Cortex of kidney (tissue), 1 donor: ENCODE measurements around the gene TBC1D4.
"Not testable (repeated sequence)": the region's sequence is repeated elsewhere in the genome, so short reads cannot be mapped to it uniquely, and the experiment has no call there.

Source experiments
- DNase-seq: peaks from one replicate; lab custom pipeline; 2025; lab: John Stamatoyannopoulos, UW

TBC1D4 gene

DNA sequence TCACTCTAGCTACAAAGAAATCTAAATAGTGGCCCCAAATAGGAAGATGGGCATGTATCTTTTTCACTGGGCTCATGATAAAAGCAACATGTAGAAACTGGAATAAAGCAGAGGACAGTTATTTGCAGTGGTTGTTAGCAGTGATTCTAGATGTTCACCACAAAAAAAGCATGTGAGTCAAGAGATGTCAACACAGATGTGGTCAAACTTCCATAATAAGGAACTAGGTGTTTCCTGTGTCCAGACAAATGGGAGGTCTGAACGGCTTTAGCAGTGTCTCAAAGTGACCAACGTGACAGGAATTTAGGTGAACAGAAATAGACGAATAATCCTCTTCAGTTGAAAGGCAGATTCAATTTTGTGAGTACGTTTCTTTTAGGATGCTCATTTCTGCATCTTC is 162.7 kb downstream of the TBC1D4 start:
- no peak for DNase-seq

DNA sequence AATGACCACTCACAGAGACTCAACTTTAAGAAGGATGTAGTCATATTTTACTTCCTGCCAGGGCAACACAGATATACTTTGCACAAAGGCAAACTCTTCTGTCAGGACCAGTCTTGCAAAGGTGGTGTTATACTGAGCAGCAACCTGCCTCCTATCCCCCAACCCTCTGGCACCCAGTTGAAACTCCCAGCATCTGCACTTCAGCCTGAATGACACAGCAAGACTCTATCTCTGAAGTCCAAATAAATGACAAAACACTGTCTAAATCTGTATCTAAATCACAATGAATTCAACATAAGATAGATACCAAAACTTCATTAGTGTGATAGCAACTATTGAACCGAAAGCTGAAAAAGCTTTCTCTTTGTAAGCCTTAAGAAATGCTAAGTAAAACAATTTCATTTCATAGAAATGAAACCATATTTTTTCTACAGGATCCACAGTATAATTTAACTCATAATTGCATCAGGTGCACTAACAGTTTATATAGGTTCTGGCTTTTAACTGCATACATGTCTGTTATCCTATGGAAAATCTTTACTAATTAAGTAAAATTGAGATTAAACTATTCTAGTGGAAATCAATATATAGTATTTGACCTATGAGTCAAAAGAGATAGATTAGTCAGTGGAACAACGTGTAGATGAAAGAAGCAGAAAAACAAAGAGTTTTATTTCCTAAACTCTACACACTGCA is 163.7 kb downstream of the TBC1D4 start:
- no peak for DNase-seq

DNA sequence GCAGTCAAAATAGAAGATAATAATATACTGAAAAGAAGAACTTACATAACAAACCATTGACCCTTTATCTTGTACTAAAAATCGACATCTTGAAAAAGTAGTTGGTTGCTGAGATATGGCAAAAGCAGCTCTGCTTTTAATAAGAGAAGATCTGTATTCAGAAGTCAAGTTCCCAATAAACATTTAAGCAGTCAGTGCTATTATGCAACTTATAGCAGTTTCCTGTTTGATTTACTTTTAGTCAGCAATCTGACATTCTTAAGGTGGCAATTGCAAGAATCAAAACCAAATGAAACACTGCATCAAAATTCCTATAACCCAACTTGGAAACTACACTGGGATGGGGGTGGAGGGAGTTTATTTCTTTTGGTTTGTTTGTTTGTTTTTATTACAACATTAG is 165.5 kb downstream of the TBC1D4 start:
- no peak for DNase-seq

DNA sequence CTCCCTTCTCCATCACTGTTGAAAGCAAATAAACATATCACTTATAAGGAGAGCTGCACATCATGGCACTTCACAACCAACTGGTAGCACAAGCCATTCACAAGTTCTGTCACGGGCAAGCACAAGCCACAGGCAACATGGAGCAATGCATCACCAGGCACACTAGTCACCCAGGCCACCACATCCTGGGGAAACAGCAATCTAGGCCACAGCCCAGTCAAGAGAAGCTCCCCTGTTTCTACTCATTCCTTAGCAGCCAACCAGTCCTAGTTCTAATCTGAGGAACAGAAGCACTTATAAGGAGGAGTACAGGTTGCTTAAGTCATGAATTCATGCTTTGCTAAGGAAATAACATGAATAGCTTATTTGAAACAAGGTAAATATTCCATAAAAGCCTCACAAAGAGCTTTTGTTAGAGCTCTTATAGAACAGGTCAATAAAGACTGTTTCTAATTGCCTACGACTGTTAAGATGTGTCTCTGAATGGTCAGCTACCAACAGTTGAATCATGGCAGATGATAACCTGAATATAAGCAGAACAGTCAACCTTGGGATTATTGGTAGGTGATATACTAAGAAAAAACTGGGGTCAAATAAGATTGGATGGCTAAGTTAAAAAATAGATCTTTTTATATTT is 169.0 kb downstream of the TBC1D4 start:
- no peak for DNase-seq

DNA sequence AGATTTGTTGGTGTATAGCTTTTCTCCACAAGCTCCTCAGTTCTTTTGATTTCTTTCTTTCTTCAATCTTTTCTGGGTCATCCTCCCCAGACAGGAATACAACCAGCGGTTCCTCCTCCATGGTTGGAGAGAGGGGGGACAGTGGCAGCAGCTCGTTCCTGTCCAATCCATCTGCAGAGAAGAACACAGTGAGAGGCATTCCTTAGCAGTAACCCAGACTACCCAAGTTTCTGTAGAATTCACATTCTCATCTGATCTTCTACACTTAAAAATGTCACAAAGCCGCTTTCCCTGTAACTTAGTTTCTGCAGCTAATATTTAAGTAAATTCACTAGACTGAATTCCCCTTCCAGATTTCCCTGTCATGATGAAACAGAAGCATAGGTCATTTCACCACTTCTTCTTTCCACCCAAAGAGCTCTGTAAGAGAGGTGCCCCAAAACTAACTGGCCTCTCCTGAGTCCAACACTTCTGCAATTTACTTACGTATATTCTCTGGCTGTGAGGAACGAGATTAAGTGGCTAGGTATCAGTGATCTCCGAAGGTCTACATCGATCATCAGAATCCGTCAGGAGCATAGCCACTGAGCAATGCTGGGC is 171.9 kb downstream of the TBC1D4 start:
- no peak for DNase-seq

DNA sequence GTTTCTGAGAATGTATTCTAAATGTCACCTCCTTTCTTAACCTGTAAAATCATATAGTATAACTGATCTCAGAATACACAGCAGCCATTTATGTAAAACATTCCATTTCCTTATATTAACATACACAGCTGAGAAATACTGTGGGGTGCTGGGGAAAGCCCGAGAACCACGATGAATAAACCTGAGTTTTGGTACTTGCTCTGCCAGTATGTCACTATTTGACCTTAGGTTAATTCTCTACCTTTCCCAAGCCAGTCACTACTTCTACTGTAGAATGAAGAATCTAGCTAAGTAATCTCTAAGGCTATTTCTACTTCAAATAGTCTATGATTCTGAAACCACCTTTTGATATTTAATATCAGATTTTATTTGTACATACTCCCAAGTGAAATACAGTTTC is 173.7 kb downstream of the TBC1D4 start:
- no peak for DNase-seq

DNA sequence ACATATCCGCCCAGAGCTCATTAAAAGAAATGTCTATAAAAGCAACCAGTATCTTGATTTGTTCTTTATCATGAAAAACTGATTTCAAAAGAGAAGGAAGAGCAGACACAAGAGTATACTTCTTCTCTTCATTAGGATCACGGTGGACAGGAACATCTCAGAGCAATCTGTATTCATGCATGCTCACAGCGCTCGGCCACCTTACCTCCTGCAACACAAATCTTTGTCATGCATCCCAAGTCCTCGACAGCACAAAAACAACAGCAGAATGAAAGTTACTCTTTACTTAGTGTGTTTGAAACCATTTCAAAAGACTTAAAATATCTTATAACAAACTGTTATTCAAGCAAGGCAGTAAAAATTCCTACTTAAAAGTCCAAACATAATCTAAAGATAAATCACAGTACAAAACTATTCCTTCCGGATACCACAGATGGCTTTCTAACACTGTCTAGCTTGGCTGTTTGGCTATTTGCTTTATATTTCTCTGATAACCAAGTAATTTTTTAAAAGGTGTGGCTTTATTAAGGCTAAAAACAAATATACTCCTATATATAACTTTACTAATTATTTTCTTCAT is 174.5 kb downstream of the TBC1D4 start:
- no peak for DNase-seq

DNA sequence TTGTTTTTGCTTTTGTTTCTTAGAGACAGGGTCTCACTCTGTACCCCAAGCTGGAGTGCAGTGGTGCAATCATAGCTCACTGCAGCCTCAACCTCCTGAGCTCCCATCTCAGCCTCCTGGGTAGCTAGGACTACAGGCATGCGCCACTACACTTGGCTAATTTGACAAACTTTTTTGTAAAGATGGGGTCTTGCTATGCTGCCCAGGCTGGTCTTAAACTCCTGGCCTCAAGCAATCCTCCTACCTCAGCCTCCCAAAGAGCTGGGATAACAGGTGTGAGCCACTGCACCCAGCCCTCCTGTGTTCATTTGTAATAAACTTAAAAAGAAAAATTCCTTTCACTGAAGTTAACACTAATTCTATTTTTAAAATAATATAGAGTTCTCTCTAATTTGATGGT is 175.0 kb downstream of the TBC1D4 start:
- DNase-seq, result not testable (repeated sequence)

DNA sequence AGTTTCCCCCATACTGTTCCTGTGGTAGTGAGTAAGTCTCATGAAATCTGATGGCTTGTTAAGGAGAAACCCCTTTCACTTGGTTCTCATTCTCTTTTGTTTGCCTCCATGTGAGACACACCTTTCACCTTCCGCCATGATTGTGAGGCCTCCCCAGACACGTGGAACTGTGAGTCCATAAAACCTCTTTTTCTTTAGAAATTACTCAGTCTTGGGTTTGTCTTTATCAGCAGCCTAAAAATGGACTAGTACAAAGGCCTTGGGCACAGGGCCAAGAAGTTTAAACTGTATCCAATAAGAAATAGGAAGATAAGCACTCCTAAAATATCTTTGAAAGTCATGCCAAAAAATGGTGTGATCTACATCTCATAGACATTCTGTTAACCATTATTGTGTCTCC is 176.9 kb downstream of the TBC1D4 start:
- no peak for DNase-seq

DNA sequence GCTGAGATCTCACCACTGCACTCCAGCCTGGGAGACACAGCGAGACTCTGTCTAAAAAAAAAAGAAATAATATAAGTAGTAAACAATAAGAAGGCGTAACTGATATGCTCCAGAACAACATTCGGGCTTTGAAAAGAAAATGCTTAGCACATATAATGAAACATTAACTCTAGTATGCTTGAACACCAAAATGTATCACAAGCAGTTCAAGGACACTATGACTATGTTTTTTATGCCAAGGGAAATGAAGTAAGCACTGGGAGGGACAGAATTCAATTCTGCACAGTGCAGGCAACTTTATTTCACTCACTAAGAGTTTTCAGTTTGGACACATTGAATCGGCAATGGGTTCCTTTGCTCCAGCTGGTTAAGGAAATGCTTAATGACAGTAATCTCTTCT is 178.7 kb downstream of the TBC1D4 start:
- no peak for DNase-seq

DNA sequence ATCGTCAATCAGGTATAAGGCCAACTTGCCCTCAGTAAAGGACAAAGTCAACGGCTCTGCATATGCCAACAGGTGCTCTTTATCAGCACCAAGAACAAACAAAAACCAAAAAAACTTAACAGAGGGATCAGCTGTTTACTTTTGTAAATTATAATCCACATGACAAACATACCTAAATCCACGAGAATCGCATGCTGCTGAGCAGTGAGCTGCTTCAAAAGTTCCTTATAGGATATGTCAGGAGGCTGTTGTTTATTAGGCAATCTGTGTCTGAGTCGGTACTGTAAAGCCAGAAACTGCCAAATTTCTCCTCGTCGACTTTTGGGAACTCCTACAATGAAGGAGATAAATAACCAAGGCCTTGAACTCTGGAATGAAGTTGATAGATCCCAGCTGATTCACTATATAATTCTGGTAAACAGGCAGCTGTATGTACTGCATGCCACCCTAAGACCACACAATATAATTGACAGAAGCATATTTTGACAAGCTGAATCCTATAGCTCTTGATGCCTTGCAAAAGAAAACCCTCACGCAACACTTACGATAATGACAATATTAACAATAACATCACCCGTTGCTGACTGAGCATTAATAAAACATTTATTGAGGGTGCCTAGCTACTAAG is 179.8 kb downstream of the TBC1D4 start:
- DNase-seq, result no peak

DNA sequence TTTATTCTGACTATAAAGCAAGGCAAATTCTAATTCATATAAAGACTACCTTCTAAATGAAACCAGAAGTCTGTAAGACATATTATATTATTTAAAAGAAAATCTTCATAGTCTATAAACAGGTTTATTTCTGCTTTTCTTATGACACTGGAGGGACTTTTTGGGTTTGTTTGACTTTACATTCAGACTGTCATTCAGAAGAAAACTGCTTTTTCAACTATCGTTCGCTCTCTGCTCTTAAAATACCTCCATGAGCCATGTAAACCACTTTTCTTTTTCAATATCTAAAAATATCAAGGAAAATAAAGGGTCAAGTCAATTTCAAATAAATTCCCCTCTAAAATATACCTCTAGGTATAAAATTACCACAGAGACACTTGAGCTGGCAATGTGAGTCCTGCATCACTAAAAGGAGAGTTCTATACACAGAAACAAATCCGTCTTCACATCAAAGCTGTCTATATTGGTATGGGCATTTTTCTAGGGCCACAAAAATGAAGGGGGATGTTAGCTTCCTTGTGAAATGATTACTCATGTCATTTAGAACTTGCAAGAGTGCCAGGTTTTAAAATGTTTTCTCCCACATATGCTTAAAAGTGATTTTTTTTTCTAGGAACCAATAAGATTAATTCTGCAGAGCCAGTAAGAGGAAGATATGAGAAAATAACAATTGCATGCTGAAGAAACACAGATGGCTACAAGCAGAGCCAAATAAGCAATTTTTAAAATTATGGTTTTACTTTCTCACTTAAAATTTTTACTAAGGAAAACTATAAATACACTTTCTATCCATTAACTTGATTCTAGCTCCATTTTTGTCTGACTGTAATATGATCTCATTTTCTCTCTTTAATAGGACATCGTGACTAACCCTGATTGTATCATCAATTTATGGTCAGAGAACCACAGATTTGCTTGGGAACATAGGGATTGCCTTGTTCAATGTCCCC is 181.8 kb downstream of the TBC1D4 start:
- DNase-seq, result no peak

DNA sequence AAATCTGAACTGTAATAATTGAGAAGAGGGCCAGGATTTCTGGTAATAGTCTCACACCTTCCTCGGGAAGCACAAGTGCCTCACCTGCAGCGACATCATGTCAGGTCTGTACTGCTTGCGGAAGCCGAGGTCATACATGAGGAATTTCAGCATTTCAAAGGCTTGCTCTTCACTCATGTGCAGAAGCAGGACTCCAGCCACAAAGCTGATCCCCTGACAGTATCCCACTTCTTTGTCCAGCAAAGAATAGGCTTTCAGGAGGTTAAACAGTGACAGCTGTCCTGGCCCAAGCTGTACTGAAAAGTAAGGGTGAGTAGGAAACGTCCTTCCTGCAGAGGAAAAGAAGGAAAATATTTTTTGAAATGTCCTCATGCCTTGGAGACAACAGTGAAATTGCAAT is 182.7 kb downstream of the TBC1D4 start:
- DNase-seq, result no peak

DNA sequence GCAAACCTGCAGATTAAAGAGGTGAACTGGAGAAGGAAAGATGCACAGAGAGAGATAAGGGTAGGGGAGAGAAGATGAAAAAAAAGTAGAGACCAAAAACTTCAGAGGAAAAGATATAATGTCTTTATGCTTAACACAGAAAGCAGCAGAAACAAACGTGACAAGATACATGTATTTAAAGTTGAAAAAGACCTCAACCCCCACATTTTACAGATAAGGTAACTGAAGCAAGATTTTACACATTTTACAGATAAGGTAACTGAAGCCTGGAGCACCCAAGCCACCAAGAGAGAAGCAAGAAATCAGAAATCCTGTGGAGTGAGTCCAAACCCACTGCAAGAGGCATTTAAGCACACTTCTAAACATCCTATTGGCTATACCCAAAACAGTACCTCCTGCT is 185.3 kb downstream of the TBC1D4 start:
- no peak for DNase-seq

DNA sequence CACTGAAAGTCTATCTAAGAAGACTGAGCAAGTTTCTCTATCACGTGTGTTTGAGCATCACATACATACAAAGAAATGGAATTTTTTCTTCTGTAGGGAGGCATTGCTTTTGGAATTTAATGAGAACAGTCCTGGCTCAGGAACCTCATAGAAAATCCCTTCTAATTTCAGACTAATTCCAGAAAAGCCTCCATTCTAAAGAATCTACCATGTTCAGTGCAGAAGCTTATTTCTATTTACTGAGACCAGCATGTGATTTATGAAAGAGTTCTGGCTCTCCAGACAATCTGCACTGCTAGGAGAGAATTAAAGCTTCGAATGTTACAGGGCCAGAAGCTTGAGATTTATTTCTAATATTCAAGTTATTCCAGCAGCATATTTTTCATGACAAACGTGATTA is 186.8 kb downstream of the TBC1D4 start:
- DNase-seq, result no peak

DNA sequence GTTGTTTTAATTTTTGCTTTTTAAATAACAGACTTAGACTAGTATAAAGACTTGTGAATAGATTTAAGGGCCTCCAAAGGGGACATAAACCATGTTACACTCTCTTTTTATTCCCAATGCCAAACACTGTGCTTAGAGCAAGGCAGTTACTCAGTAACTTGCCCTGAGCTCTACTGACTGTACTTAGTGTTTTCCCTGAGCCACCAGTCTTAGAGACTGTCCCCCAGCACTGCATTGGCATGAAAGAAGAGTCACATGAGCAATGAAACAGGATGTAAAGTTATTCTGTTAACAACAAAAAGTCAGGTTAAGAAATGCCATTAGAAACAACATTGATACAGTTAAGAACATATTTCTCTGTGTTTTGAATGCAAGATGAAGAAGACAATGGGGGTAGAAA is 187.9 kb downstream of the TBC1D4 start:
- DNase-seq, result no peak

DNA sequence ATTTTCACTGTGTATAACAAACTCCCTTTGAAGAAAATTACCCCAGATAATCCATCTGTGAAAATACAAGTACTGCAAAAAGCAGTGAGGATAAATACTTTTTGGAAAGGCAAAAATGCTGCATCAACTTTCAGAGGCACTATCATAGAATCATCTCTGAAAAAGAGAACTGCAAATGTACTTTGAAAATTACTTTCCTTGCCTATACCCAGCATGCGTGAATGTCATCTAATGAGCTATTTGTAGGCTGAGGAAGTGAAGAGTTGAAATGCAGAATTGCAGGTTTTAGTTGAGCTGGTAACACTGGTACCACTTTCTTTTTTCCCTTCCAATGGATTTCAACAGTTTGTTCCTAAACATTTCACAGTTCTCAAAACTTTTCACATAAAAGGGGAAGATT is 196.7 kb downstream of the TBC1D4 start:
- DNase-seq, result no peak

DNA sequence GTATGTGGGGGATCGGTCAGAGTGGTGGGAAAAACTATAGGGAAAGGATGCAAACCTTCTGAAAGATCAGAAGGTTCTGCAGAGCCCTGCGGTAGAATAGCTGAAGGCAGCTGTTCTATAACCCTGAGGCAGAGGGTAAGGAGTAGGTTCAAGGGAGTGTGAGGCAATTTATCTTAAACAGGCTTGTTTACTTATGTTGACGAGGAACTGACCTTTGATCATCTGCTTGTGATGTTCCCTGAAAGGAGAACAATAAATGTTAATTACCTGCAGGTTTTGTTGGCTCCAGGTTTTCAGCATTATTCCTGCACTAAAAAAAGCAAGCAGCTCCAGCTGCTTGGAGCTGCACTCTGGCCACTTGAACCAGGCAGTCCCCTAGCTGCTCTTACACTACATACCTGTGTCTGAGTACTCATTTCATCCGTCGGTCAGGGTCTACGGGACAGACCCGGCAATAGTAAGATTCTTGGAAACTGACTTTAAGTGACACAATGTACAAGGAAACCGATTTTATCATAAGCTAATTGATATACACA is 202.1 kb downstream of the TBC1D4 start:
- DNase-seq, result no peak

DNA sequence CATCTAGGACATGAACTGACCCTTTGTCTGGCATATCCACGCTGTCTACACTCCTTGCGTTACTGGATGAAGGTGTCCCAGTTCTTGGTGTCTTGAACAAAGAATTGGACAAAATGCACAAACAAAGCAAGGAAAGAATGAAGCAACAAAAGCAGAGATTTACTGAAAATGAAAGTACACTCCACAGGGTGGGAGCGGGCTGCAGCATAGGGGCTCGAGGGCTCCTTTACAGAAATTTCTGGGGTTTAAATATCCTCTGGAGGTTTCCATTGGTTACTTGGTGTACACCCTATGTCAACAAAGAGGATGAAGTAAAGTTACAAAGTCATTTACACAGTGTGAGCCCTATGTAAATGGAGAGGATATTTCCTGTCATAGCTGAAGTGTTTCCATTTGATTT is 208.3 kb downstream of the TBC1D4 start:
- DNase-seq, result not testable (repeated sequence)

DNA sequence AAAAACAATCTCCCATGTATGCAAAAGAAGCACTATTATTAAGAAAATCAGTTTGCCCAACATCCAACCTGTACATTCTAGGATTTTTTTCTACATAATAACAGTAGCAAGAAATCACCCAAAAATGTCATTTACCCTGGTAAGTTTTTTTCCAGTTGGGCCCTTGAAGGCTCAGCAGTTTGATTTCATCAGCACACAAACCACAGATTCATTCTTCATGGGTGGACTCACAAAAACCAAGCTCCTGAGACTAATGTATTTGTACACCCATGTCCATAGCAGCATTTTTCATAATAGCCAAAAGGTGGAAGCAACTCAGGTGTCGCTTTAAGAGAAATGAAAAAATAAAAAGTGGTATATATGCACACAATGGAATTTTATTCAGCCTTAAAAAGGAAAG is 210.1 kb downstream of the TBC1D4 start:
- no peak for DNase-seq

DNA sequence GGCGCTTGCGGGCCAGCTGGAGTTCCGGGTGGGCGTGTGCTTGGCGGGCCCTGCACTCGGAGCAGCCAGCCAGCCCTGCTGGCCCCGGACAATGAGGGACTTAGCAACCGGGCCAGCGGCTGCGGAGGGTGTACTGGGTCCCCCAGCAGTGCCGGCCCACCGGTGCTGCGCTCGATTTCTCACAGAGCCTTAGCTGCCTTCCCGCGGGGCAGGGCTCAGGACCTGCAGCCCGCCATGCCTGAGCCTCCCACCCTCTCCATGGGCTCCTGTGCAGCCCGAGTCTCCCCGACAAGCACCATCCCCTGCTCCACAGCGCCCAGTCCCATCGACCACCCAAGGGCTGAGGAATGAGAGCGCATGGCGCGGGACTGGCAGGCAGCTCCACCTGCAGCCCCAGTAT is 213.5 kb downstream of the TBC1D4 start:
- DNase-seq, result not testable (repeated sequence)
